ENCODE measurements around the gene LEPR. TPM values are rescaled to one million over a fixed set of nuclear protein-coding genes. Genes with fewer than 3 reads are reported as not detected.

The LEPR gene
- total RNA-seq, 4 donors from 2014 or later, result 5.1 to 12.9 (median 11.0) TPM

DNA sequence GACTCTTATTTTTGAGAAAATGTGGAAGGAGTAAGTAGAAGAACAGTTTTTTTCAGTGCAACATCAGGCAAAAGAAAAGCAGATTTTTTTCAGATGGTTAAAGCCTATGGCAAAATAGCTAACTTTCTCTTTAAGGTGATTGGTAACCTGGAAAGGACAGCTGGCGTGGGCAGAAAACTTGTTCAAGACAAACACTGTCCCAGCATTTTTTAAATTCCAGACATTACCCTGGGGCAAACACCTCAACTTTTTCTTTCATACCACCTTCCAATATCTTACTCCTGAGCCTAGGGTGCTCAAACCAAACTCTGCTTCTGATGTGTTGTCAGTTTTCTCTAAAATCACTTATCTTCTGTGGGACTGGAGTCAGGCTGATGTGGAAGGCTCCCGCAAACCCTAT lies 2.7 kb upstream of the LEPR start:
- WGBS, 2 donors, result 52 to 66% methylated on average over 2 of the region's 2 CpGs
- DNase-seq (ENCODE audit: low spot score in 2 of 2), result no peak
- TF ChIP-seq POLR2A (IDR thresholded peaks at IDR 0.05), result no peak
- TF ChIP-seq CTCF (IDR thresholded peaks at IDR 0.05), result no peak
- intact Hi-C loops (cut with DNase I; ENCODE audit: low total_unique reads), result no loop called here
- no peak overlapping the region for H3K4me3 ChIP-seq (ENCODE audit: low read depth, poor library complexity, severe bottlenecking)

GRCh38 chr1:65418522-65419185 lies 1.8 kb upstream of the LEPR start:
- intact Hi-C loops (cut with DNase I; ENCODE audit: low total_unique reads), result no loop called here
- WGBS, 2 donors, result 90 to 95% methylated on average over 4 of the region's 4 CpGs
- H3K4me3 ChIP-seq (ENCODE audit: low read depth, poor library complexity, severe bottlenecking), result no peak overlapping the region
- TF ChIP-seq POLR2A (IDR thresholded peaks at IDR 0.05) (no peak), CTCF (IDR thresholded peaks at IDR 0.05) (no peak)
- DNase-seq (ENCODE audit: low spot score in 2 of 2), result no peak

DNA sequence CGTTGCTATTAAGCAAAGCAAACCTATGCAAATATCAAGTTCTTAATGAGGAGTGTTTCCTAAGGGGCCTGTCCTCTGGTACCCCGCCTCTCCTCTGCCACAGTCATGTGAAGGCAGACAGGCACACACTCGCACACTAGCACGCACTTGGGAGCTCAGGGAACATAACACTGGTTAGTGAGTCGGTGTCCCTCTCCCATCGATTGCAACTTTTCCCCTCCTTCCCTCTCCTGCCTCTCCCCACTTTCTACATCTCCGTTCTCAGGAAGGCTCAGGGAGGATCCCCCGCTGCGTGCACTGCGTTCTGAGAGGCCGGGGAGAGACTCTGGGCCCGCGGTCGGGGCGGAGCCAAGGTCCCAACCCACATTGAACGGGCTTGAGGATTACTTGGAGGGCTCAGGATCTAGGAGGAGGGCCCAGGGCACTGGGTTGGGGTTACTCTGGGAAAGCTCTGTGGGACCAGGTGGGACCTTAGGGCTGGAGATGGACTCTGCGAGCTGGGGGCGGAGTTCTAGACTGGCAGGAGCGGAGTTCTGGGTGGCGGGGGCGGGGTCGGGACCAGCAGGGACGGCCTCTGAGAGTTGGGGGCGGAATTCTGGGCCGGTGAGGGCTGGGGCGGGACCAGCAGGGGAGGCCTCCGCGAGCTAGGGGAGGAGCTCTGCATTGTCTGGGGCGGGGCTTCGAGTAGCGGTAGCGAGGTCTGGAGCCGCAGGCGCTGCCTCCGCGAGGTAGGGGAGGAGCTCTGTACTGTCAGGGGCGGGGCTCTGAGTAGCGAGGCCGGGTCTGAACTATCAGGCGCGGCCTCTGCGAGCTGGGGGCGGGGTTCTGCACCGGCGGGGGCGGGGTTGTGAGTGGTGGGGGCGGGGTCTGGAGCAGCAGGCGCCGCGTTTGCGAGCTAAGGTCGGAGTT lies 533 bp upstream of the LEPR start:
- WGBS, 2 donors, result 1% methylated on average over 39 to 41 of the region's 52 CpGs
- DNase-seq (ENCODE audit: low spot score in 2 of 2), result peak; percentile 98 to 100
- H3K4me3 ChIP-seq (ENCODE audit: low read depth, poor library complexity, severe bottlenecking), result peak overlapping the region; percentile 43
- intact Hi-C loops (cut with DNase I; ENCODE audit: low total_unique reads), result no loop called here
- TF ChIP-seq CTCF (IDR thresholded peaks at IDR 0.05), result no peak
- TF ChIP-seq POLR2A (IDR thresholded peaks at IDR 0.05), result no peak

DNA sequence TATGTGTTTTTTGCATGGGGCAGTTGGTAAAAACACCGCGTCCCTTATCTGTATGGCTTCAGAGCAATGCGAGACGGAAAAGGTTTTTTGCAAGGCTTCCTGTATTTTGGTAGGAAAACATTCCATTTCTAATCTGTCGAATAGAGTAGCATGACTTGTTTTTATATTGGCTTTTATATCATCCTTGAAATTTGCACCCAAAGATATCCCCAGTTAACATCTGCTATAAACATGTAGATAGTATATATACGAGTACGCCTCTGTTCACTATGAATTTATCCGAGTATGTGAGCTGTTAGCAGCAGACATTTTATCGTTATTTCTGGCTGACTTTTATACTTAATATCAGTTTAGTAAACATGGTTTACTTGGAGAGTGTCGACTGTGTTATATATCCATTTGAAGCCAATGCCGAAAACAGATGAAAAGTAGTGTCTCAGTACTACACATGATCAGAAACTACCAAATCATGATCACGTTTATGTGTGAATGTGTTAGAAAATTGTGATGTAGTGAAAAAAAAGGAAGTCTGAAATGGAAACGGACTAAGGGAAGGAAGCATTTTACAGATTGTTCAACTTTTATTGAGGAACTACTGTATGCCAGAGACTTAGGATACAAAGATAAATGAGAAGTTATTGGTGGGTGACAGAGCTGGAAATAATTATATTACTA lies 1.0 kb downstream of the LEPR start:
- WGBS, 2 donors, result 1 to 5% methylated on average over 13 of the region's 13 CpGs

More for the DNA sequence above, 1.0 kb downstream of the LEPR start:
- H3K4me3 ChIP-seq (ENCODE audit: low read depth, poor library complexity, severe bottlenecking), result peak overlapping the region; percentile 86
- intact Hi-C loops (cut with DNase I; ENCODE audit: low total_unique reads), result no loop called here
- TF ChIP-seq CTCF (IDR thresholded peaks at IDR 0.05) (no peak), POLR2A (IDR thresholded peaks at IDR 0.05) (no peak)
- DNase-seq (ENCODE audit: low spot score in 2 of 2), result no peak

All from lower leg skin (tissue), 4 donors.